ENCODE measurements around the gene NFATC2IP.

GRCh38 chr16:28935924-28936783, 14.6 kb upstream of the NFATC2IP start:
- TF ChIP-seq EZH2 (IDR thresholded peaks at IDR 0.05; ENCODE audit: insufficient read depth, poor library complexity, severe bottlenecking) (no peak), EZH2phosphoT487 (IDR thresholded peaks at IDR 0.05; ENCODE audit: insufficient read depth, low read depth) (no peak)

Data from GM23248 (cell line).